Muscle of leg (tissue), 11 donors: ENCODE data around the gene COQ10A. TPM values are rescaled to one million over a fixed set of nuclear protein-coding genes. Genes with fewer than 3 reads are reported as not detected.
"Not testable (repeated sequence)": the region's sequence is repeated elsewhere in the genome, so short reads cannot be mapped to it uniquely, and the experiment has no call there.

Experiments
- DNase-seq: peaks from one replicate; pipeline ENCODE4 v3.0.0; 2013
- H3K27ac ChIP-seq: one replicate; pipeline ENCODE4 v1.5.1; 2013; ENCODE audit warnings: mild to moderate bottlenecking, low read length, control low read depth
- H3K27me3 ChIP-seq: one replicate; pipeline ENCODE4 v1.6.1; 2013; ENCODE audit warnings: low read length; ENCODE audit not compliant: control insufficient read depth, insufficient read depth
- H3K36me3 ChIP-seq: one replicate; pipeline ENCODE4 v1.6.1; 2013; ENCODE audit warnings: low read length; ENCODE audit not compliant: control insufficient read depth, insufficient read depth
- H3K4me1 ChIP-seq: one replicate; pipeline ENCODE4 v1.6.1; 2013; ENCODE audit warnings: low read length; ENCODE audit not compliant: control insufficient read depth, insufficient read depth
- H3K4me3 ChIP-seq: one replicate; pipeline ENCODE4 v1.5.1; 2013; ENCODE audit warnings: low read length, control low read depth
- H3K9me3 ChIP-seq: replicated peaks from 2 replicates; pipeline ENCODE4 v1.6.1; 2013; ENCODE audit warnings: low read depth, low read length; ENCODE audit not compliant: control insufficient read depth
- WGBS: methylation state at CpG from one replicate; pipeline ENCODE4 v1.1.5; 2013; ENCODE audit warnings: missing lambda C conversion rate; ENCODE audit not compliant: insufficient coverage; 5-methylcytosine and 5-hydroxymethylcytosine counted together
- polyA plus RNA-seq, 8 donors: library from polyadenylated mRNA; unstranded; fragments of 120-200 nt; gene quantifications; one replicate each; pipeline versions ENCODE4 v1.2.1 to v1.2.3, GENCODE V29; 2013; ENCODE audit warnings: inconsistent platforms in 1 of 8, low replicate concordance in 1 of 8; ENCODE audit not compliant: insufficient read length in 8 of 8, insufficient read depth in 1 of 8
- total RNA-seq: library from RNA; stranded (reverse); fragments of 120-200 nt; gene quantifications from one replicate; pipeline ENCODE4 v1.2.4, GENCODE V29; 2013

Gene COQ10A
- total and polyA plus RNA-seq, 9 donors = 13.4 to 34.4 (median 18.9) TPM

DNA sequence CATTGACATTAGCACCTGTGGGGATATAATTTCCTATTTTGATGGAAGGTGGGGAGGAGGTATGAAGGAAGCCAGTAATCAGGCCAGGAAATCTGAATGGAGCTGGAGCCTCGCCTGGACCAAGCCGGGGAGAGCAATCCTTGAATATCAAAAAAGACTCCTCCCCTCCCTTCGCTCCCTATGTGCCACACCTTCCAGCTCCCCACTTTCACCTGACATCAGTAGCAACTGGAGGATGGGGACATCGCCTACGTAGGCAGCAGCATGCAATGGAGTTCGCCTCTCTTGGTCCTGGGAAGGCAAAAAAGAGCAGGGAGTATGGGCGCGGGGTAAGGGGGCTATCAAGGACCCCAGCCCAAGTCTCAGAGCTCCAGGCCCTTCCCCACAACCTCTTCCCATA lies 9.7 kb upstream of the COQ10A start:
- Histone ChIP-seq H3K4me1 (peaks cover 31% of the 10 kb centered on the region), H3K27me3 (no peaks in the 10 kb centered on the region), H3K9me3 (no peaks in the 10 kb centered on the region), H3K4me3 (peak overlapping the region; percentile 80), H3K27ac (no peak overlapping the region), H3K36me3 (peaks cover 50% of the 10 kb centered on the region)
- WGBS = no CpG with 5 or more reads among the region's 8 CpGs
- DNase-seq = no peak

DNA sequence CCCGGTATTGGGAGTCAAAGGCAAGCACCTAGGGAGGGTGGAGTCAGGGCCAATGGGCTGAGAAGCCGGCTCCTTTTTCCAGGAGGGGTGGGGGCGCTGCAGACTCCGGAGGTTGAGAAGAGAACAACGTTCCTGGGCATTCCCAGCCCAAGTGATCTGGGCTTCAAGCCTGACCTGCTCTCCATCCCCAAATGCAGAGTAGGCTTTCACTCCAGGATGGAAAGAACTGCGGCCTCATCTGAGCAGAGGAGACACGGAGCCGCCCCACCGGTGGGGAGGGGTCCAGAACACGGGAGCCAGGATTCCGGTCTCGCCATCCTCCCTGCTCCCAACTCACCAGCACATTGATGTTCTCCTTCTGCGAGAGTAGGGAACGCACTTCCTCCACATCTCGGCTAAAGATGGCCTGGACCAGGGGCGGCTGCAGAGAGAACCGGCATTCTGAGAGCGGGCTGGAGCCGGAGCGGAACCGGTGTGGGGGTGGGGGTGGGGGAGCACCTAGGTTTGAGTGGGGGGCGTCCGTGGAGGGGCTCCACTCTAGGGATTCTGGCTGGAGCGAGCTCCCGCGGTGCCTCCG lies 9.2 kb upstream of the COQ10A start:
- peak overlapping the region; percentile 74 for H3K27ac ChIP-seq
- 1% methylated on average over 16 of the region's 27 CpGs for WGBS
- DNase-seq = peak; percentile 39

DNA sequence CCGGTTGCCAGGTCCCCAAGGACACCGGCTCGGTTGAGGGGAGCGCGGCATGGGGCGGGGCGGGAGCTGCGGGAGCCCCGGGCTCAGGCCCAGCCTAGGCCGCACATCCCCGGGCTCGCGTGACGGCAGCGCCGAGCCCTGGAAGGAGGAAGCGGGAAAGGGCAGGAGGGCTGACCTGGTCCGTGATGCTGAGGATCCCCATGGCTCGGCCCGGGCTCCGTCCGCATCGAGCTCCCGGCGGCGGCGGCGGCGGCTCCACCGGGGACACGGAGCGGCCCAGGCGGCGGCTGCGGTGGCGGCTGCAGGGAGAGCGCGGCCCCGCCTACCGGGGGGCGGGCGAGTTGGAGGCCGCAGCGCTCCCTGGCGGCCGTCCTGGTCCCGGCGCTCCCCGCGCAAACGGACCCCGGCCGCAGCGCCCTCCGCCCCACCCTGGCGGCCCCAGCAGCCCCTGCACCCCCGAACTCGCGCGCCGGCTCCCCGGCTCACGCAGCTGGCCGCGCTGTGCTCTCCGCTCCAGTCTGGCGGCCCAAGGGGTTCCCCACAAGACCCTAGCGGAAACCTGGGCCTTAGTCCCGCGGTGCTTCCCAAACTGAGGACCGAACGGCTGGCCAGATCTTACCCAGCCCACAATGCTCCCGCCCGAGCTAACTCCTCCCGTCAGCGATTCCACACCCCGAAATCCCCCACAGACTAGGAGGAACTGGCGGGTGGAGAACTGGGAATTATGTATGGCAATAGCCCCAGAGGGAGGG lies 8.5 kb upstream of the COQ10A start, which contains the start of gene ANKRD52:
Gene ANKRD52 (minus strand): TSS at position 317 of the 752 bp plus-strand sequence. CDS start 115 bp downstream, at position 202.
- H3K27ac ChIP-seq = peak within 1 kb of the TSS; percentile 91
- peaks cover 38% of the 10 kb centered on the region for H3K36me3 ChIP-seq
- H3K4me1 ChIP-seq = peaks cover 32% of the 10 kb centered on the region
- H3K9me3 ChIP-seq = no peaks in the 10 kb centered on the region
- H3K4me3 ChIP-seq = peak within 1 kb of the TSS; percentile 80
- under 1% methylated on average over 70 of the region's 78 CpGs for WGBS
- H3K27me3 ChIP-seq = no peaks in the 10 kb centered on the region
- DNase-seq = peak; percentile 92

More for the DNA sequence above, 9.2 kb upstream of the COQ10A start:
- Histone ChIP-seq H3K4me1 (peaks cover 32% of the 10 kb centered on the region), H3K9me3 (no peaks in the 10 kb centered on the region), H3K27me3 (no peaks in the 10 kb centered on the region), H3K36me3 (peaks cover 45% of the 10 kb centered on the region), H3K4me3 (peak overlapping the region; percentile 80)

DNA sequence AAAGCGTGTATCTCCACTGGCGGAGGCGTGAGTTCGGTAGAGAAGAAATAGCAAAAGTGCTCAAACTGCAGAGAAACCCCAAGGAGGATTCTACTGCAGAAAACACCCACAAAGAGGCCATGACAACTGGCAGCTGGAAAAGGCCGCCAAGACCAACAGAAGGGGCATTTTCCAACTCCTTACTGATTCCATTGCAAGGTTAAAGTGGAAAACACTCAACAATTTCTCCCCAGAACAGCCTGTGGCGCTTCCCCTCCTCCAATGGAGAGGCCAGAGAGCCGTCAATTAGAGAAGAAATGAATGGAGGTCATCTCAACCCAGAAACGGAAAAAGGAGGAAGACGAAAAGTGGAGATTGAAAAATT lies 7.9 kb upstream of the COQ10A start:
- no peaks in the 10 kb centered on the region for H3K27me3 ChIP-seq
- 0% methylated on average over 1 of the region's 9 CpGs for WGBS
- DNase-seq = no peak

DNA sequence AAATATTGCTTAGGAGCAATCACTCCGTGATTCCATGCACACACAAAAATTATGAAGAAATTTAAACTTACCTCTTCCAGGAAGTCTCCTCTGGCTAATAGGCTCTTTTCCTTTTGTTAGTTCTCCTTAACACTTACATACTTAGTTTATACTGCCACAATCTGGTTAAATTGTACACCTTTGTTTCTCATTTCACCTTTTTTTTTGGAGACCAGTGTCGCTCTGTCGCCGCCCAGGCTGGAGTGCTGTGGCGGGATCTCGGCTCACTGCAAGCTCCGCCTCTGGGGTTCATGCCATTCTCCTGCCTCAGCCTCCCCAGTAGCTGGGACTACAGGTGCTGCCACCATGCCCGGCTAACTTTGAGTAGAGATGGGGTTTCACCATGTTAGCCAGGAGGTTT lies 6.4 kb upstream of the COQ10A start:
- Histone ChIP-seq H3K4me1 (peaks cover 32% of the 10 kb centered on the region), H3K4me3 (no peak overlapping the region), H3K27me3 (no peaks in the 10 kb centered on the region), H3K36me3 (peaks cover 18% of the 10 kb centered on the region), H3K27ac (peak overlapping the region; percentile 29), H3K9me3 (no peaks in the 10 kb centered on the region)
- DNase-seq = no peak
- 83% methylated on average over 5 of the region's 8 CpGs for WGBS

More for the DNA sequence above, 7.9 kb upstream of the COQ10A start:
- peak overlapping the region; percentile 91 for H3K27ac ChIP-seq
- H3K4me3 ChIP-seq = peak overlapping the region; percentile 56
- peaks cover 32% of the 10 kb centered on the region for H3K36me3 ChIP-seq
- H3K9me3 ChIP-seq = no peaks in the 10 kb centered on the region
- H3K4me1 ChIP-seq = peaks cover 32% of the 10 kb centered on the region

DNA sequence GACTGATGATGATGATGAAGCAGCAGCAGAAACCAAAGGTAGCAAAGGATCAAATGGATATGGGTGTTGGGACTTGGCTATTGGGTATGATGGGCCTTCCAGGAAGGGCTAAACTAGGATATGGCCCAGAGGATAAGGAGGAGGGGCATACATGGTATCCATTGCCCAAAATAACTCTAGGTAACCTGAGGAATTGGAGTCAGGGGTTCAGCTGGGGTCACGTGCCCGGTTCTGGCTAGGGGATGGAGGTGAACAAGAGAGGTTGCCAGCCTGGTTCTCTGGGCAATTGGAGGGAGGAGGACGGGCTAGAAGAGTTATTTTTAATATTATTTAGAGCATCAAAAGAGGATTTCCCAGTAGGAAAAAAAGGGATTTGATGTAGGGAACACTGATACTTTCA lies 5.8 kb upstream of the COQ10A start:
- Histone ChIP-seq H3K27me3 (no peaks in the 10 kb centered on the region), H3K36me3 (peaks cover 13% of the 10 kb centered on the region), H3K4me1 (peaks cover 32% of the 10 kb centered on the region), H3K4me3 (no peak overlapping the region), H3K9me3 (no peaks in the 10 kb centered on the region), H3K27ac (peak overlapping the region; percentile 54)
- WGBS = 80% methylated on average over 1 of the region's 3 CpGs
- DNase-seq = no peak

DNA sequence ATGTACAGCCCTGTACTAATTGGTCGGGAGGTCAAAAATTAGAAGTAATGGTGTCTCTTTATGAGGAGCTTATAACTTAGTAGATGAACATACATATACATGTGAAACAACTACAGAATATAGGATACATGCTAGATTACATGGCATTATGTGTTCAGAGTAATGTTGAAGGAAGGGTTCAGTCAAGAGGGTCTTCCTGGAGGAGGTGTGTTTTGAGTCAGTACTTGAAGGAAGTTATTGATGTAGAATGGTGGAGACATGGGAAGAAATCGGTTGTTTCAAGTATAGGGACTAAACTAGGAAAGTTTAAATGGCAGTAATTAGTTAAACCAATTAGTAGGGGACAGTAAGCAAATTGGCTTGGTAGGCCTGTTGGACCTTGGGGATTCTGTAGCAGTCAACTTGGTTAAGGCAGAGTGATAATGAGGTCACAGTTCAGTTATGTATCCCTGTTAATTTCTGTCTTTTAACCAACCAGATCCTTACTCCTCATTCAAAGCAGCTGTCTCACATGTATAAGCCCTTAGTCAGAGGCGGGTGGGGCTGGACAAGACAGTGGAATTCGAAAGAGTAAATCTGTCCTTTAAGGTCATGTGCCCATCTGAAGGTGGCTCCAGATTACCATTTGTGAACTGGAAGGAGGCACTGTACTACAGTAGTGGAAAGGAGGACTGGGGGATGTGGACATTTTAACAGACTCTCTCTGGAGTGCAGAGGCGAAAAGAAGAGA lies 5.1 kb upstream of the COQ10A start:
- DNase-seq = peak; percentile 35
- WGBS = 69% methylated on average over 2 of the region's 5 CpGs
- H3K27me3 ChIP-seq = no peaks in the 10 kb centered on the region
- peak overlapping the region; percentile 66 for H3K27ac ChIP-seq
- H3K4me3 ChIP-seq = no peak overlapping the region
- H3K36me3 ChIP-seq = peaks cover 5% of the 10 kb centered on the region
- no peaks in the 10 kb centered on the region for H3K9me3 ChIP-seq
- peaks cover 34% of the 10 kb centered on the region for H3K4me1 ChIP-seq

DNA sequence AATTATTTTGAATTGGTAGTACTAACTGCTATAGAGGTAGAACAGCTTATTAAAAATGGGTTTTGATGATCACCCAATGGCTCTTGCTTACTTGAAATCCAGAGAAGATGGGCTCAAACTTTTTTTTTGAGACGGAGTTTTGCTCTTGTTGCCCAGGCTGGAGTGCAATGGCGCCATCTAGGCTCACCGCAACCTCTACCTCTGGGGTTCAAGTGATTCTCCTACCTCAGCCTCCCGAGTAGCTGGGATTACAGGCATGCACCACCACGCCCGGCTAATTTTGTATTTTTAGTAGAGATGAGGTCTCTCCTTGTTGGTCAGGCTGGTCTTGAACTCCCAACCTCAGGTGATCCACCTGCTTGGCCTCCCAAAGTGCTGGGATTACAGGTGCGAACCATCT lies 3.8 kb upstream of the COQ10A start:
- not testable (repeated sequence) for H3K4me3 ChIP-seq, H3K9me3 ChIP-seq, H3K27me3 ChIP-seq, DNase-seq, H3K36me3 ChIP-seq, H3K27ac ChIP-seq
- WGBS = 78% methylated on average over 4 of the region's 7 CpGs
- H3K4me1 ChIP-seq = peaks cover 31% of the 10 kb centered on the region

DNA sequence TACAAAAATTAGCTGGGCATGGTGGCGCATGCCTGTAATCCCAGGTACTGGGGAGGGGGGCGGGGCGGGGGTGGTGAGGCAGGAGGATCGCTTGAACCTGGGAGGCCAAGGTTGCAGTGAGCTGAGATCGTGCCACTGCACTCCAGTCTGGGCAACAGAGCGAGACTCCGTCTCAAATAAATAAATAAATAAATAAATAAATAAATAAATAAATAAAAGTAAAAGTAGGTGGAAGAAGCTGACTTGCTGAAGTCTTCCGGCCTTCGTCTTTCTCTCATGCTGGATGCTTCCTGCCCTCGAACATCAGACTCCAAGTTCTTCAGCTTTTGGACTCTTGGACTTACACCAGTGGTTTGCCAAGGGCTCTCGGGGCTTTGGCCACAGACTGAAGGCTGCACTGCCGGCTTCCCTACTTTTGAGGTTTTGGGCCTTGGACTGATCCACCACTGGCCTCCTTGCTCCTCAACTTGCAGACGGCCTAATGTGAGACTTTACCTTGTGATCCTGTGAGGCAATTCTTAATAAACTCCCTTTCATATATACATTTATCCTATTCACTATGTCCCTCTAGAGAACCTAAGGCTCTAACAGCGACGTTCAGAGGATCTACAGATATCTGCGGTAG lies 562 bp upstream of the COQ10A start:
- peaks cover 21% of the 10 kb centered on the region for H3K36me3 ChIP-seq
- H3K27me3 ChIP-seq, H3K9me3 ChIP-seq, DNase-seq: not testable (repeated sequence)
- peak overlapping the region; percentile 98 for H3K27ac ChIP-seq
- 63% methylated on average over 13 of the region's 16 CpGs for WGBS
- peak overlapping the region; percentile 74 for H3K4me3 ChIP-seq
- H3K4me1 ChIP-seq = peaks cover 17% of the 10 kb centered on the region
